Dedifferentiated amniotic fluid mesenchymal stem cell (primary cell): ENCODE data around the gene MT1H.
"Not testable (repeated sequence)": the region's sequence is repeated elsewhere in the genome, so short reads cannot be mapped to it uniquely, and the experiment has no call there.

Experiments used
- DNase-seq: peaks from one replicate; pipeline ENCODE4 v3.0.0-alpha.2; 2016; ENCODE audit errors: extremely low spot score

The MT1H gene

DNA sequence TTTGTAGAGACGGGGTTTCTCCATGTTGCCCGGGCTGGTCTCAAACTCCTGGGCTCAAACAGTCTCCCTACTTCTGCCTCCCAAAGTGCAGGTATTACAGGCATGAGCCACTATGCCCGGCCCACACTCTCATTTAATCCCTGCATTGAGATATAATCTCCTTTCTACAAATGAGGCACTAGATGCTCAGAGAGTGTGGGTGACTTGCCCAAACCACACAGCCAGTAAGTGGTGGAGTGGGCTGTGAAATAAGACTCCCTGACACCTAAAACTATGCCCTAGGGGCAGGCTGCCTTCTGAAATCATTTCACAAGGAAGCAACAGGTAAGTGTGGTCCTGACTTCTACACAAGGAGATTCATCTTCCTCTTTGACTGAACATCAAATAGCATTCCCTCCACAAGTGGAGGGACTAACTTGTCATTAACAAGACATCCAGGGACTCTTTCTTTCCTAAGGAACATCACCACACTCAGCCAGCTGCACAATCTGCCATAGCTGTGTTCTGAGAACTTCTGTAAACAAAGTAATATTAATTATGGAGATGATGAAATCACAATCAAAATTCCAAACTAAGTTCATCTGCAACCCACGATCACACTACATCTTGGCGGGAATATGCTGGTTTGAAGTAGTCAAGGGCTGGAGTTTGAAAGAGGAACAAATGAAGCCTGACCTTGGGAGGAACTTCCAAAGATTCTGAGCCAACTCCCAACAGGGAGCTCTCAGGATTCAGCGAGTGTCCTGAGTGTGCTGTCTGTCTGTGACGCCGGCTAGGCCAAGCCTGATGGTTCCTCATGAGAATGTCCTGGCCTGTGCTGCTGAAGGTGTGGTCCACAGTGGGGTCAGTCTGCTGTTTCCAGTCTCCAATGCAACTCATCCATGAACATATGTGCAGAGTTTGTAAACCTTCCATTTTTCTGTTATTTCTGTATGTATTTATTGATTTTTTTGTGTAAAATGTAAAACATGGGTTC, 4.0 kb upstream of the MT1H start:
- not testable (repeated sequence) for DNase-seq

DNA sequence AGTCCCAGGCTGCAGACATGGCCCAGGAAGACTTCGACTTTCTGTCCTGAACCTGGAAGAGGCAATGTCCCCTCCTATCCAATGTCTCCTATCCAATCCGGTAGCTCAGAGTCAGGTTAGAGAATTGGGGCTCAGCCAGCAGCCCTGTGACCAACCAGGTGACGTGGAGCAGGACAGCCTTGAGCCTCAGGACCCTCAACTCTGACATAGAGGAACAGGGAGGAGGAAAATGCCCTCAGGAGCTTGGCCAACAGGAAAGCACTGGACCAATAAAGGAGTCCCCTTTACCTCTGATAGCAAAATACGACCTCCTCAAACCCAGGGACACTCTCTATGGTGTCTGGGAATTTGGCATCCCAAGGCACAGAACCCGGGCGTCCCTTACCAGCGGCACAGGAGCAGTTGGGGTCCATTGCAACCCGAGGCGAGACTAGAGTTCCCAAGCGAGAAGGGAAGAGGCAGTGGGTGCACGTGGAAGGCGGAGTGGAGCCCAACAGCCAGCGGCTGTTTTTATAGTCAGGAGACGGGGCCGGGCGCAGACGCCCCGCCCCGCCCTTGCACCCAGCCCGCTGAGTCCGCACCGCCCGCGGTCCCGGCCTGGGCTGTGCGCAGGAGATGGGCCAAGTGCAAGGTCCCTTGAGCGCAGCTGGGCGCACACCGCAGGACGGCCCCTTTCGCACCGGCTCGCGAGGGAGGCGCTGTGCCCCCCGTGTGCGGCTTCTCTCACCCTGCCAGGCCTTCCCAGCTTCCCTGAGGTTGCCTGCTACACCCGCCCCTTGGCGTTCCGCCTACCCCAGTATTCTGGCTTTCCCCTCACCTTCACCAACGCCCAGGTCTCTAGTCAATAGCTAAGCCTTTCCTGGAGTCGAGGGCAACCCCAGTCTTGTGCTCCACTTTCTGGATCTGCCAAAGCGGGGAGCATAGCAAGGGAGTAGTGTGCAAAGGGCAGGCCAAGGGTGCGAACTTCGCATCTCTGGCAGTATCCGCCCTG, 1.7 kb upstream of the MT1H start, which contains the start of gene MT1G:
Gene MT1G (minus strand): TSS at position 485 of the 991 bp plus-strand sequence. CDS start 72 bp downstream, at position 413.
- DNase-seq: no peak

DNA sequence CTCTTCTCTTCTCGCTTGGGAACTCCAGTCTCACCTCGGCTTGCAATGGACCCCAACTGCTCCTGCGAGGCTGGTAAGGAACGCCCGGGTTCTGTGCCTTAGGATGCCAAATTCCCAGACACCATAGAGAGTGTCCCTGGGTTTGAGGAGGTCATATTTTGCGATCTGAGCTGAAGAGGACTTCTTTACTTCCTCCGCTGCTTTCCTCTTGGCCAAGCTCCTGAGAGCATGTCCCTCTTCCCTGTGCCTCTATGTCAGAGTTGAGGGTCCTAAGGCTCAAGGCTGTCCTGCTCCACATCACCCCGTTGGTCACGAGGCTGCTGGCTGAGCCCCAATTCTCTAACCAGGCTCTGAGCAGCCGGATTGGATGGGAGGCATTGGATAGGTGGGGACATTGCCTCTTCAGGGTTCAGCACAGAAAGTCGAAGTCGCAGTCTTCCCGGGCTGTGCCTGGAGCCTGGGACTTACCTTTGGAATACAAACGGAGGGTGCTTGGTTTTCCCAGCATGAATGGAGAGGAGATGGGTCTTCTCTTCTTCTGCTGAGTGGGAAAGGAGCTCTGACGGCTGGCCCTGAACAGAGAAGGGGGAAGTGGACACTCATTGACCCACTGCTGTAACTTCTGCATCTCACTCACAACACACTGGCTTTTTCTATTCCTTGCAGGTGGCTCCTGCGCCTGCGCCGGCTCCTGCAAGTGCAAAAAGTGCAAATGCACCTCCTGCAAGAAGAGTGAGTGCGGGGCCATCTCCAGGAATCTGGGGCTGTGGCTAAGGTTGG, 416 bp downstream of the MT1H start:
- DNase-seq: no peak

DNA sequence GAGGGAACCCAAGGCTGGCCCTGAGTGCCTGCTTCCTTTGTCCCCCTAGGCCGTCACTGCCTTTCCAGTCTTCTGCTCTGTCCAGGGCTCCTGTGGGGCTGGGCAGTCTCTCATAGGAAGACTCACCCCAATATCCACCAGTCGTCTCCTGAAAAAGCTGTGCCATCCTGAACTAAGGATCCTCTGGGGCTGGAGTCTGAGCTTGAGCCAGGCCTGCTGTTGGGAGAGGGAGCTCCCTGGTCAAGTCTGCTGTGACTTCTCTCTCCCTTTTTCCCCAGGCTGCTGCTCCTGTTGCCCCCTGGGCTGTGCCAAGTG, 963 bp downstream of the MT1H start:
- DNase-seq: no peak

GRCh38 chr16:56671691-56672090, 2.1 kb downstream of the MT1H start:
- DNase-seq: not testable (repeated sequence)

GRCh38 chr16:56672171-56672570, 2.6 kb downstream of the MT1H start:
- DNase-seq: not testable (repeated sequence)

- DNase-seq: no peak
Observed at GRCh38 chr16:56672761-56673536, 3.3 kb downstream of the MT1H start.

- no peak for DNase-seq
Observed at GRCh38 chr16:56673921-56674320, 4.3 kb downstream of the MT1H start.

DNA sequence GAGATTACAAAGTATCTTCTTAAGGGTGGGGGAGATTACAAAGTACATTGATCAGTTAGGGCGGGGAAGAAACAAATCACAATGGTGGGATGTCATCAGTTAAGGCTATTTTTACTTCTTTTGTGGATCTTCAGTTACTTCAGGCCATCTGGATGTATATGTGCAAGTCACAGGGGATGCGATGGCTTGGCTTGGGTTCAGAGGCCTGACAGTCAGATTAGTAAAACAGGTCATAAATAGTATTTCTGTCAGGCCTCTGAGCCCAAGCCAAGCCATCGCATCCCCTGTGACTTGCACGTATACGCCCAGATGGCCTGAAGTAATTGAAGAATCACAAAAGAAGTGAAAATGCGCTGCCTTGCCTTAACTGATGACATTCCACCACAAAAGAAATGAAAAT, 5.0 kb downstream of the MT1H start:
- not testable (repeated sequence) for DNase-seq

DNA sequence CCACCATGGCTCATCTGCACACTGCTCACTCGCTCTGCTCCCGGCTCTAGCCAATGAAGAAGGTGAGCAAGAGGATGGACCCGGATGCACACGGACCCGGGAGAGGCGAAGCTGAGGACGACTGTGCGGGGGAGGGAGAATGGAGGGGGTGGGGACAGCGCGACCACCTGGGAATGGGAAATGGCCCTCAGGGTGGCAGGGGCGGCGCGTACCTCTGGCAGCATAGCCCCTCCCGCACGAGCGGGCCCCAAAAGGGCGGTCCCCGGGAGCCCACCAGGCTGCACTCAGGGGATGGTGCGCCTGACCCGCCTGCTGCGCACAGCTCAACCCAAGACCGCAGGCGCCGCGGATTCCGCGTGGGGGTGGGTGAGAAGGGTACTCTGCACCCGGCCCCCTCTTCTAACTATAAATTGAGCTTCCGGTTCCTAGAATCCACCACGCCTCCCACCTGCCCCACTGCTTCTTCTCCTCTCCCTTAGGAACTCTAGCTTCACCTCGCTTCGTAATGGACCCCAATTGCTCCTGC, 6.1 kb downstream of the MT1H start:
- DNase-seq: no peak

DNA sequence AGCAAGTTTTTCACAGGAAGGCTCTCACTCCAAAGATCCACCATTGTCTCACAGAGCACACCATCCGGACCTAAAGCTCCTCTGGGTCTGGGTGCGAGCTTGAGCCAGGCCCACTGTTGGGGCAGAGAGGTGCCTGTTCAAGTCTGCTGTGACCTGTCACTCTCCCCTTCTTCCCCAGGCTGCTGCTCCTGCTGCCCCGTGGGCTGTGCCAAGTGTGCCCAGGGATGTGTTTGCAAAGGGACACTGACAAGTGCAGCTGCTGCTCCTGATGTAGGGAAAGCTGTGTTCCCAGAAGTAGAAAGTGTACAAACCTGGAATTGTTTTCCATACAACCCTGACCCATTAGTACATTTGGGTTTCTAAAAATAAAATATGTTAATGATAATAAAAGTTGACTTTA, 7.9 kb downstream of the MT1H start:
- no peak for DNase-seq

GRCh38 chr16:56679078-56679730, 9.6 kb downstream of the MT1H start:
- DNase-seq: no peak

DNA sequence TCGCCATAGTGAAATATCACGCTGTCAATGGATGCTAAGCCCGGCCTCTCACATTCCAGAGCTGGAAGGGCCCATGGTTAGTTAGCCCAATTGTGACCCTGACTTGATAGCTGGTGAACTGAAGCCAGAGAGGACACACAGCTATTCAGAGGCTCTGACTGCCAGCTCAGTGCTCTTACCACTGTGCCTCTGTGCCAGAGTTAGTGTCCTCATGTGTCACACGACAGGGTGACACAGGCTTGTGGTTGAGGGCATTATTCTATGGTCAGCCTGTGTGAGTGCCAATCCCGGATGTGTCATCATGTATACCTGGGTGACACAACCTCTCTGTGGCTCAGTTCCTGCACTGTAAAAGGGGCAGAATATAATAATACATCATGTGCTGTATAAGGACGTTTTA, 10.2 kb downstream of the MT1H start:
- DNase-seq: no peak

DNA sequence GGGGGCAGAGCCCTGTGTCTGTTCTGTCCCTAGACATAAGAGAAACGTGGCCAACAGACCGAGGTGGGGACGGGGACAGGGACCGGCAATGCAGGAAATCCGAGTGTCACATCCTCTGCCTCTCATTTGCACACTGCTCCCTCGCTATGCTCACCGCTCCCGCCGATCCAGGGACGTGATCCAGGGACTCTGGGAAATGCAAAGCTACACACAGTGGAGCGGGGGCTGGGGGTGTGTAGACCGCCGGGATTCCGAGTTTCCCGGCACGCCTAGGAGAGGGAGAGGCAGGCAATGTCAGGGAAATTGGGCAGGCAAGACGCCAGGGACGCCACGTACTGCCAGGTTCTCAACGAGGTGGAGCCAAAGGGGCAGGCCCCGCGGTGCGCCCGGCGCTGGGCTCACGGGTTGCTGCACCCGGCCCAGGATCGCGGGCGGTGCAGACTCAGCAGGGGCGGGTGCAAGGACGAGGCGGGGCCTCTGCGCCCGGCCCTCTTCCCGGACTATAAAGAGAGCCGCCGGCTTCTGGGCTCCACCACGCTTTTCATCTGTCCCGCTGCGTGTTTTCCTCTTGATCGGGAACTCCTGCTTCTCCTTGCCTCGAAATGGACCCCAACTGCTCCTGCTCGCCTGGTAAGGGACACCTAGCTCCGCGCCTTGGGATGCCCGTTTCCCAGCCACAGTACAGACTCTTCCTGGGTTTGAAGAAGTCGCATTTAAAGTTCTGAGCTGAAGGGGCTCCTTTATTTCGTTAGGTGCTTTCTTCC, 12.5 kb downstream of the MT1H start, which contains the start of gene MT1X:
Gene MT1X (plus strand): TSS at position 532 of the 764 bp plus-strand sequence. CDS start 71 bp downstream, at position 603.
- peak; percentile 62 for DNase-seq

GRCh38 chr16:56682703-56683397, 13.2 kb downstream of the MT1H start:
- no peak for DNase-seq

DNA sequence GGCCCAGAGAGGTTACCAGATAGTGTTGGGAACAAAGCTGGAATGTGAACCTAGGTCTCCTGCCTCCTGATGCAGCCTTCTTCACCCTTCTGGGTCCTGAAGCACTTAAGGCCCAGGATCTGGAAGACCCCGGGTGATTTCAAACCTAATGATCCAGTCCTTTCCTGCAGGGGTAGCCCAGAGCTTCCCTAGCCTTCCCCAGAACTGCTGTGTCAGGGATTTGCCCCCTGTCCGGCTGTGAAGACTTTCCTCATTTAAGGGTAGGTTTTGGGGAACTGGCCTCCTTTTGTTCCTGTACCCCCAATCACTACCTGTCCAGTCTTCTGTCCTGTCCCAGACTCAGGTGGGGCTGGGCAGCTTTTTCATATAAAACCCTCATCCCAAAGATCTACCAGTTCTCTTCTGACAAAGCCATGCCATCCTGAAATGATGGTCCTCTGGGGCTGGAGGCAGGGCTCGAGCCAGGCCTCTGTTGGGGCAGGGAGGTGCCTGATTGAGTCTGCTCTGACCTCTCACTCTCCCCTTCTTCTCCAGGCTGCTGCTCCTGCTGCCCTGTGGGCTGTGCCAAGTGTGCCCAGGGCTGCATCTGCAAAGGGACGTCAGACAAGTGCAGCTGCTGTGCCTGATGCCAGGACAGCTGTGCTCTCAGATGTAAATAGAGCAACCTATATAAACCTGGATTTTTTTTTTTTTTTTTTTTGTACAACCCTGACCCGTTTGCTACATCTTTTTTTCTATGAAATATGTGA, 14.0 kb downstream of the MT1H start:
- DNase-seq: no peak

GRCh38 chr16:56684256-56684925, 14.8 kb downstream of the MT1H start:
- no peak for DNase-seq
